Stimulated activated CD4-positive, alpha-beta T cell treated with anti-CD3 and anti-CD28 coated beads, Interleukin-1b, Interleukin-23, amount 100 ng/mL, for 1 hour (primary cell): ENCODE results near the gene TBC1D1.
"Not testable (repeated sequence)": the region's sequence is repeated elsewhere in the genome, so short reads cannot be mapped to it uniquely, and the experiment has no call there.

Experiments
- DNase-seq, 2 donors: peaks; one replicate each; pipeline ENCODE4 v3.0.0-alpha.2; 2020; ENCODE audit warnings: low read depth in 2 of 2

TBC1D1 gene

DNA sequence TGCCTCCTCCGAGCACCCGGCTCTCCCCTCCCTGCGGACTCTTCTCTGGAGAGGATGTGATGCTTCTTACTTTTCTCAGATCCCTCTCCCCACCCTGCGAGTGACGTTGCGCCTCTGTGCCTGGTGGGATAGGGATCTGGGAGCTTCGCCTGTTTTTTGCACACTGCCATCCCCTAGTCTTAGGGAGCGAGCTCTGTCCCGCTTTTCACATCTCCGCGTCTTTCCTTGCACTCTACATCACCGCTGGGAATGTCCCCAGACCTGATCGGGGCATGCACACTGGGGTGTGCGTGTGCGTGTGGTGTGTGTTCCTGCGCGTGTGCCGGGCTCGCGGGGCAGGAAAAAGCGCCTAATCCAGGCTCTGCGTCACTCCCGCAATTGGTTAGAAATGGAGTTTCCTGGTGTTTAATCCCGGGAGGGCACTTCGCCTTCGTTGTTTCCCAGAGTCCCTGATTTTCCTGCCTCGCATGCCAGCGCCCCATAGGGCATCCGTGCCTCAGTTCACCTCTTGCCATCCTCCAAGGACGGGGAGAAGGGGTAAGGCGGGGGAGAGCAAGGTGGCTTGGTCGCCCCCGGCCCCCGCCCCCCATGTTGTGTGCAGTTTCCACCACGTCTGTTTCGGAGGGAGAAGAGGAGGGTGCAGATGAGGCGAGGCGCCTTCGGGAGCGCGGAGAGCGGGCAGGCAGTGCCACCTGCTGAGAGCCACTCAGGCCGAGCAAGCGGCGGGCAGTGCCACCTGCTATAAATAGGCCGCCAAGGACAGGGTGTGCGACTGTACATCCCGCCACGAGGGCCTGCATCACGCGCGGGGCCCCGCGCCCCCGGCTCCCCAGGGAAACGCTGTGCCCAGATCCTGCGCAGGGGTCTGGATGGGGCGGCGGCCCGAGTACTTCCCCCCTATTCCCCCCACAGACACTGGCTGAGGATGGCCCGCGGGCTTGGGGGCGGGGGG, 759 bp upstream of the TBC1D1 start:
- no peak for DNase-seq

GRCh38 chr4:37891260-37892159, 626 bp downstream of the TBC1D1 start:
- DNase-seq = peak in 1 of 2 donors; percentile 16

DNA sequence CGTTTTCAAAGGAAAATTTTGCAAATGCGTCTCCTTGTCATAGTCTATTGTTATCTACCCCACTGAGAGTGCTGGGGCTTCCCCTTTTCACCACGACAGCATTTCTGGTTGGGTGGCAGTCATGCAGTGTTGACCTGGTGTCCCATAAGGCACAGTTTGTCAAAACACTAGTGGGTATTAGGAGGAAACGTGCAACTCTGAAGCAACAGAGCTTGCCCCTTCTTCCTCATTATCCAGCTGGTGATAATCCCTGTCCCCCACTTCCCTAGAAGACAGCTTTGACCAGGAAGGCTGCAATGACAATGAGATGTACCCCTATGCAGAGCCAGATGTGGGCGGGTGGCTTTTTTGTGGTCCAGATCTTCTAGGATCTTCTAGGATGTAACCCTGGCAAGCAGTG, 1.8 kb downstream of the TBC1D1 start:
- no peak for DNase-seq

- no peak for DNase-seq
These were observed 2.3 kb downstream of the TBC1D1 start for GRCh38 chr4:37893164-37893563.

DNA sequence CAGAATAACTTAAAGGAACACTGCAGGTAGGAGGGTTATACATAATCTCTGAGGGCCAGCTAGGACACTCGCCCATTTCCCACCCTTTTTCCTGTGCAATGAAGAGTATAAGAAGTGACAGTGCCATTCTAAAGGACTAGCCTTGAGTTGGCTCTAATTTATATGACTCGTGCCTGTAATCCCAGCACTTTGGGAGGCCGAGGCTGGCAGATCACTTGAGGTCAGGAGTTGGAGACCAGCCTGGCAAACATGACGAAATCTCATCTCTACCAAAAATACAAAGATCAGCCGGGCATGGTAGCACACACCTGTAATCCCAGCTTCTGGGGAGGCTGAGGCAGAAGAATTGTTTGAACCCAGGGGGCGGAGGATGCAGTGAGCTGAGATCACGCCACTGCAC, 4.4 kb downstream of the TBC1D1 start:
- DNase-seq = no peak

DNA sequence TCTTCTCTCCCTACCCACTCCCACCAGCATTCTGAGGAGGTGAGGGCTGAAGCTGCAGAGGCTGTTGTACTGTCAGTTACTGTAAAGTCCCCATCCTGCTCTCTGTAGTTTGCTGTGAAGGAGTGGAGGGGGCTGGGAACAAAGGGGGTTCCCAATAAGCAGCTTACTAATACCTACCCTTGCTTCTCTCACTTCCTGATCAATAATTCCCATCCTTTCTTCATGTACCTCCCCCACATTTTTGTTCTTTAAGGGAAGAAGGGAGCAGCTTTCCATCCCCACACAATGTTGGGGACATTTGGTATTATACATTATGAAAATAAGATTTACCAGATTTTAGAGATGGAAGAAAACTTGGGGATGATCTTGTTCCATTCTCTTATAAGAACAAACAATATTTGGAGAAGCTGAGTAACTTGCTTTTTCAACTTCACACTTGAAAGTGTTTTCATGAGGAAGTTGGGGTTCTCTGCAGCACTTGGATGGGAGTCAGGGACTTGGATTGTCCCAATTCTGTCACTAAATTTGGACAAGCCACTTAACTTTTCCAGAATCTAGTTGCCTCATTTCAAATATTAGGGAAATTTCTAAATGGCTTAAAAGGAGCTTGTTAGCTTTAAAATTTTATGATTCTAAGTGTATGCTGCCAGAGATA, 5.4 kb downstream of the TBC1D1 start:
- no peak for DNase-seq

DNA sequence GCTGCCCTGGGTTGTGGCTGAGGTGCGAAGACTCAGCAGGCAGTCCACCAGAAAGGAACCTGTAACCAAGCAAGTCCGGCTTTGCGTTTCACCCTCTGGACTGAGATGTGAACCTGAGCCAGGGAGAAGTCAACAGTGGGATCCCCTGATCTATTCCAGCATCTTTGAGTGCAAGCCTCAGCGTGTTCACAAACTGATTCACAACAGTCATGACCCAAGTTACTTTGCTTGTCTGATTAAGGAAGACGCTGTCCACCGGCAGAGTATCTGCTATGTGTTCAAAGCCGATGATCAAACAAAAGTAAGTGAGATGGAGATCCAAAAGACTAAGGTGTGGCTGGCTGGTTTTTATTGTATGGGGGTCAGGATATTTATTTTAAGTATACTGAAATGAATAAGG, 11.3 kb downstream of the TBC1D1 start:
- DNase-seq = no peak

- DNase-seq = no peak
These were observed 12.1 kb downstream of the TBC1D1 start for GRCh38 chr4:37902738-37903693.

DNA sequence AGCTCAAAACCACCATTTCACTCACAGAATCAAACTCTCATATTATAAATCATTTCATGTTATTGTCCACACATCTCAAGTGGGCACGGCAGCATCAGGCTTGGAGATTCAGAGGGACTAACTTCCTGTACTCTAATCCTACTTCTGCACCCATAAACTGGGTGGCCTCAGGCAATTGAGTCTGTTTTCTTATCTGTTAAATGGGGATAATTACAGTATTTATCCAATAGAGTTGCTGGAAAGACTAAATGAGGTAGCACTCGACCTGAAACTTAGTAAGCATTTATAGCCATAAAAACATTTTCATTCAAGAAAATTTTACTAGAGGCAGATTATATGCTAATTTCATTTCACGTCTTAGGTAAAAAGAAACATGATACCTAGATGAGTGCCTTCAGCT, 13.0 kb downstream of the TBC1D1 start:
- DNase-seq = no peak

GRCh38 chr4:37904824-37905223, 13.9 kb downstream of the TBC1D1 start:
- DNase-seq = no peak

DNA sequence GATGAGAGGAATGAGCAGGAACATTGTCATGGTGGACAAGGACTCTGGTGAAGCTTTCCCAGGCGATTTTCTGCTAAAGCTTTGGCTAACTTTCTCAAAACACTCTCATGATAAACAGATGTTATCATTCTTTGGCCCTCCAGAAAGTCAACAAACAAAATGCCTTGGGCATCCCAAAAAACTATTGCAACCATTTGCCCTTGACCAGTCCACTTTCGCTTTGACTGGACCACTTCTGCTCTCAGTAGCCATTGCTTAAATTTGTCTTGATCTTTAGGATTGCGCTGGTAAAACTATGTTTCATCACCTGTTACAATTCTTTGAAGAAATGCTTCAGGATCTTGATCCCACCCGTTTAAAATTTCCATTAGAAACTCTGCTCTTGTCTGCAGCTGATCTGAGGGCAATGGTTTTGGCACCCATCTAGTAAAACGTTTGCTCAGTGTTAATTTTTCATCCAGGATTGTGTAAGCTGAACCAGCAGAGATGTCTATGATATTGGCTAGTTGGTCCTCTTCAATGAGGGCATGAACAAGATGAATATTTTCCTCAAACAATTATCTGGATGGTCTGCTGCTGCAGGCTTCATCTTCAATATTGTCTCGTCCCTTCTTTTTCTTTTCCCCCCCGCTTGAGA, 14.8 kb downstream of the TBC1D1 start:
- DNase-seq = no peak

DNA sequence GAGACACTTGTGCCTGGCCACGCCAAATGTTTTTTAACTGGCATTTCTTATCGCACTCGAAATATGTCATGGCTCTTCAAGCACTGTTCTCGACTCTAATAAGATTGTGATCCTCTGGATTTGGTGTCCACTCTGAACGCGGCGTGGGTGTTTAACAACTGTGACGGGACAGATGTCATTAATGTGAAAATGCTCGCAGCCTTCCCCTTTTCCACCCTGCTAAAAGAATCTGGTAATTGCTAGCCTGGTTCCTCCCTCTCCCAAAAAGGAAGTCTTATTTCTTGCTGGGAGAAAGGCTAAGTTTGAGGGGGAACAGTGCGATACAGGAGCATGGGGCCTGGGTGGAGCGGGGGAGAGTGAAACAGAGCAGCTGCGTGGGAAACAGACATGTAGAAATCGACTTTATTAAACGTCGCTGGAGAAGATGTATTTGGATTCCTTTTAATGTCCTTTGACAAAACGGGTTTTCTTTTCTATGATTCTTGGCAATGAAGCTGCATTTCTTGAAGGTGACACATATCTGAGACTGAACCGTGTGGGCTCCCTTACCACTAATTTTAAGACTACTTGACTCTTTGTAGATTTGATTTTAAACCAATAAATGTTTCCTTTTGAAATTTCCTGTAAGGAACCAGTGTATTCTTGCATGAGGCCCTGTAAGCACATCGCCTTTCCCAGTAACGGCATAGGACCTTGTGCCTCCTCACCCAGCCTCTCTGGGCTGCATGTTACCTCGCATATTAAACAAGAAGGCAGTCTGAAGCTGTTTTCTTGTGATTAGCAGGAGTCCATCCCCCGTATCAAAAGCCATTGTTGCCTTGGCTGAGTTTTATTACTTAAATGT, 17.8 kb downstream of the TBC1D1 start:
- no peak for DNase-seq

DNA sequence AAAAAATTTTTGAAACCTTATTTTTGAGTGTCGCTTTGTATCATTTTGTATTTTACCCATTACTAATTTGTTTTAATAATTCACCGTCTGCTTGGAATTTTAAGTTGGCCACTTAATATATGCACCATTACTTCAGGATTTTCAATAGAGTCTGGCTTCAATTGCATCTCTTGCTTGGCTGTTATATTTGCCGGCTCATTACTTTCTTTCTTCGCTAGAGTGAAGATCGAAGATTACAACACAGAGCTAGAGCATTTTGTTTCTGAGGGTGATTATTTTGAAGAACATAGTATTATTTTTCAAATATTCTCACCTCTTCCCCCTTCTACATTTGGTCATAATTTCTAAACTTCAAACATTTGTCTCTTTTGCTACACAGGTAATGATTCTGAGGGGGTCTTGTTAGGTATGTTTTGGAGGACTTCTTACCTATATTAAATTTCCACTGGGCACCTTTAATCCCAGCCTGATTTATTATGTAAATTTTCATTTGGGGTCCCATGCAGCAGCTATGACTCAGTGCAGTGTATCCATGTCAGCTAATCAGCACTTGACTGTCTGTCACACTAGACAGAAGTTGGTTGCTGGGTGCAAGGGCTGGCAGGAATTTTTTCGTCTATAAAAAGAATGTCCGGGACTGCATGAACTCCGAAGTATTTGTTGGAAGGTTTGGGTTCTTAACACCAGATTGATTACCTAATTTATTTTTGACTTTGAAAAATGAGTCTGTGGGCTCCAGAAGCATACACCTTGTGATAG, 18.6 kb downstream of the TBC1D1 start:
- DNase-seq = no peak

DNA sequence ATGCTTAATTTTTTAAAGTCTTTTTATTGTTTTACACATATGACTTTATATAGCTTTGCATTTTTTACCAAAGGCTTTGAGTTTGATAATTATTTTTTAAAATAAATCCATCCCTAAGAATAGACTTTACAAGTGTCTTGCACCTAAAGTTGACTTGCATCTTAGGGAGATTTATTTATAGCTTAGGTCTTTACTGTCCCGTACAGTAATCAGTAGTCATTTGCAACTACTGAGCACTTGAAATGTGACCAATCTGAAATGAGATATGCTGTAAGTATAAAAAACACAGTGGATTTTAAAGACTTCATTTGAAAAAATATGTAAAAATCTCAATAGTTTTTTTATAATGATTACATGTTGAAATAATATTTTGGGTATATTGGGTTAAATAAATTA, 19.2 kb downstream of the TBC1D1 start:
- DNase-seq = no peak

- DNase-seq = no peak
These were observed 23.7 kb downstream of the TBC1D1 start for GRCh38 chr4:37914539-37914938.

DNA sequence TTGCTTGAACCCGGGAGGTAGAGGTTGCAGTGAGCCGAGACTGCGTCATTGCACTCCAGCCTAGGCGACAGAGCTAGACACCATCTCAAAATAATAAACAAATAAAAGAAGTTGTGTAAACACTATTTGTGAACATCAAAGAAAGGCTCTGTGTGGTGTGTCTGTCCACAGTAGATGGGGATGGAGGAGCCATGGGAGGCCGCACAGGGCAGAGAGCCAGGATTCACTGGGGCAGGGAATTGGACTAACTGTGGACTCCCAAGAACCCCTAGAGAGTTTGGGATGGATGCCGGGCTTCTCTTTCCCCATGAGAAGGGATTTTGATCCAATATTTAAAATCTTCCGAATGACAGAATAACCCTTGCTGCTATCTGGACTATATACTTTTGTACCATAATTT, 26.5 kb downstream of the TBC1D1 start:
- DNase-seq = no peak

GRCh38 chr4:37918653-37919052, 27.8 kb downstream of the TBC1D1 start:
- DNase-seq = no peak

- no peak for DNase-seq
These were observed 31.4 kb downstream of the TBC1D1 start for GRCh38 chr4:37922328-37922727.

GRCh38 chr4:37923089-37923488, 32.2 kb downstream of the TBC1D1 start:
- not testable (repeated sequence) for DNase-seq
